ENCODE measurements around the gene CENPE.

Gene CENPE

GRCh38 chr4:103168993-103169392 lies 29.1 kb downstream of the CENPE start:
- H3K36me3 ChIP-seq (ENCODE audit: control insufficient read depth, low read length): peaks cover 82% of the 10 kb centered on the region
- H4K20me1 ChIP-seq (ENCODE audit: control insufficient read depth, insufficient read depth, low read depth, low read length): no peaks in the 10 kb centered on the region
- no peaks in the 10 kb centered on the region for H3K9me3 ChIP-seq (ENCODE audit: control insufficient read depth, insufficient read depth, low read length)
- TF ChIP-seq CTCF (IDR thresholded peaks at IDR 0.05; ENCODE audit: low read depth, low read length, poor library complexity, severe bottlenecking) (no peak), EZH2phosphoT487 (IDR thresholded peaks at IDR 0.05; ENCODE audit: borderline replicate concordance, low read length) (no peak)
- H3K4me1 ChIP-seq (ENCODE audit: control insufficient read depth, low read length): peaks cover 9% of the 10 kb centered on the region
- H3K9me2 ChIP-seq (replicated peaks; ENCODE audit: control insufficient read depth, low read length): no peaks in the 10 kb centered on the region
- H3K4me2 ChIP-seq (ENCODE audit: low read length): no peak overlapping the region
- no peak overlapping the region for H3K4me3 ChIP-seq (ENCODE audit: low read length)
- no peaks in the 10 kb centered on the region for H3K27me3 ChIP-seq (ENCODE audit: control insufficient read depth, low read length)
- no peaks in the 10 kb centered on the region for H3F3A ChIP-seq (ENCODE audit: control insufficient read depth, insufficient read depth)
- H3K79me2 ChIP-seq (ENCODE audit: control insufficient read depth, low read length): peaks cover 28% of the 10 kb centered on the region
- H3K27ac ChIP-seq (ENCODE audit: low read depth, low read length): no peak overlapping the region

- no peaks in the 10 kb centered on the region for H3K9me2 ChIP-seq (replicated peaks; ENCODE audit: control insufficient read depth, low read length)
- H3K4me1 ChIP-seq (ENCODE audit: control insufficient read depth, low read length): no peaks in the 10 kb centered on the region
- H3K9me3 ChIP-seq (ENCODE audit: control insufficient read depth, insufficient read depth, low read length): no peaks in the 10 kb centered on the region
- H3K27ac ChIP-seq (ENCODE audit: low read depth, low read length): no peak overlapping the region
- no peaks in the 10 kb centered on the region for H4K20me1 ChIP-seq (ENCODE audit: control insufficient read depth, insufficient read depth, low read depth, low read length)
- H3K36me3 ChIP-seq (ENCODE audit: control insufficient read depth, low read length): peaks cover 80% of the 10 kb centered on the region
- H3K4me3 ChIP-seq (ENCODE audit: low read length): no peak overlapping the region
- H3K4me2 ChIP-seq (ENCODE audit: low read length): no peak overlapping the region
- TF ChIP-seq EZH2phosphoT487 (IDR thresholded peaks at IDR 0.05; ENCODE audit: borderline replicate concordance, low read length): no peak
- no peak for TF ChIP-seq CTCF (IDR thresholded peaks at IDR 0.05; ENCODE audit: low read depth, low read length, poor library complexity, severe bottlenecking)
- no peaks in the 10 kb centered on the region for H3K27me3 ChIP-seq (ENCODE audit: control insufficient read depth, low read length)
- no peaks in the 10 kb centered on the region for H3K79me2 ChIP-seq (ENCODE audit: control insufficient read depth, low read length)
- H3F3A ChIP-seq (ENCODE audit: control insufficient read depth, insufficient read depth): no peaks in the 10 kb centered on the region
Observed at GRCh38 chr4:103162176-103162575, 36.0 kb downstream of the CENPE start.

GRCh38 chr4:103158760-103159159 lies 39.4 kb downstream of the CENPE start:
- peaks cover 89% of the 10 kb centered on the region for H3K36me3 ChIP-seq (ENCODE audit: control insufficient read depth, low read length)

More at GRCh38 chr4:103158760-103159159, 39.4 kb downstream of the CENPE start:
- H3K4me1 ChIP-seq (ENCODE audit: control insufficient read depth, low read length): 0 out of 2 replicates have a peak, but pooled peaks cover 3% of the 10 kb centered on the region
- H3F3A ChIP-seq (ENCODE audit: control insufficient read depth, insufficient read depth): no peaks in the 10 kb centered on the region
- H3K9me2 ChIP-seq (replicated peaks; ENCODE audit: control insufficient read depth, low read length): no peaks in the 10 kb centered on the region
- H3K4me2 ChIP-seq (ENCODE audit: low read length): no peak overlapping the region
- H4K20me1 ChIP-seq (ENCODE audit: control insufficient read depth, insufficient read depth, low read depth, low read length): no peaks in the 10 kb centered on the region
- no peak overlapping the region for H3K27ac ChIP-seq (ENCODE audit: low read depth, low read length)
- H3K79me2 ChIP-seq (ENCODE audit: control insufficient read depth, low read length): no peaks in the 10 kb centered on the region
- peaks cover 3% of the 10 kb centered on the region; the same call in 1 of the 2 replicates for H3K9me3 ChIP-seq (ENCODE audit: control insufficient read depth, insufficient read depth, low read length)
- no peak for TF ChIP-seq EZH2phosphoT487 (IDR thresholded peaks at IDR 0.05; ENCODE audit: borderline replicate concordance, low read length)
- no peak for TF ChIP-seq CTCF (IDR thresholded peaks at IDR 0.05; ENCODE audit: low read depth, low read length, poor library complexity, severe bottlenecking)
- no peak overlapping the region for H3K4me3 ChIP-seq (ENCODE audit: low read length)
- H3K27me3 ChIP-seq (ENCODE audit: control insufficient read depth, low read length): no peaks in the 10 kb centered on the region
